OCI-LY1 (cell line): ENCODE data around the gene RAB3C.

Experiments
- H2AFZ ChIP-seq: fragments of 200-600 bp; sonication (generic), shearing (Covaris generic); 2 replicates; pipeline ENCODE4 v1.6.0; 2014; ENCODE audit warnings: antibody characterized with exemption, mild to moderate bottlenecking, low read length
- H3F3A ChIP-seq: fragments of 200-600 bp; sonication (generic), shearing (Covaris generic); 2 replicates; pipeline ENCODE4 v1.6.0; 2014; ENCODE audit warnings: mild to moderate bottlenecking, antibody characterized with exemption, low read length, moderate library complexity; ENCODE audit not compliant: insufficient read depth
- H3K27ac ChIP-seq: fragments of 200-600 bp; sonication (generic); 2 replicates; pipeline ENCODE4 v1.5.1; 2014; ENCODE audit warnings: low read length, mixed run types, mild to moderate bottlenecking, low read depth; ENCODE audit not compliant: poor library complexity, severe bottlenecking
- H3K27me3 ChIP-seq: fragments of 200-600 bp; sonication (generic); 2 replicates; pipeline ENCODE4 v1.6.0; 2014; ENCODE audit warnings: antibody characterized with exemption, mild to moderate bottlenecking, low read length, moderate library complexity; ENCODE audit not compliant: insufficient read depth
- H3K36me3 ChIP-seq: fragments of 200-600 bp; sonication (generic); 2 replicates; pipeline ENCODE4 v1.6.1; 2014; ENCODE audit warnings: mild to moderate bottlenecking, antibody characterized with exemption, low read length, moderate library complexity, mixed read lengths; ENCODE audit not compliant: insufficient read depth
- H3K4me1 ChIP-seq: fragments of 200-600 bp; sonication (generic); 2 replicates; pipeline ENCODE4 v1.5.1; 2014; ENCODE audit warnings: mild to moderate bottlenecking, low read length, moderate library complexity; ENCODE audit not compliant: insufficient read depth, severe bottlenecking
- H3K4me2 ChIP-seq: fragments of 200-600 bp; sonication (generic), shearing (Covaris generic); 2 replicates; pipeline ENCODE4 v1.6.1; 2014; ENCODE audit warnings: low read length
- H3K4me3 ChIP-seq: fragments of 200-600 bp; sonication (generic); 2 replicates; pipeline ENCODE4 v1.5.1; 2014; ENCODE audit warnings: low read length, low read depth, mild to moderate bottlenecking, mixed read lengths; ENCODE audit not compliant: poor library complexity, severe bottlenecking
- H3K79me2 ChIP-seq: fragments of 200-600 bp; shearing (Covaris generic); 2 replicates; pipeline ENCODE4 v1.6.1; 2016; ENCODE audit warnings: mixed run types, low read length, mixed read lengths; ENCODE audit not compliant: insufficient read depth
- H3K9ac ChIP-seq: fragments of 200-600 bp; sonication (generic), shearing (Covaris generic); 2 replicates; pipeline ENCODE4 v1.6.1; 2014; ENCODE audit warnings: mild to moderate bottlenecking, low read length, mixed read lengths
- H3K9me2 ChIP-seq: fragments of 200-600 bp; sonication (generic), shearing (Covaris generic); 2 replicates; pipeline ENCODE4 v1.6.1; 2014; ENCODE audit warnings: low read depth, mild to moderate bottlenecking, low read length, mixed read lengths
- H3K9me3 ChIP-seq: fragments of 200-600 bp; shearing (Covaris generic); 2 replicates; pipeline ENCODE4 v1.6.1; 2014; ENCODE audit warnings: low read length, mixed read lengths
- H4K20me1 ChIP-seq: fragments of 200-600 bp; sonication (generic), shearing (Covaris generic); 2 replicates; pipeline ENCODE4 v1.6.0; 2016; ENCODE audit warnings: mild to moderate bottlenecking, low read length; ENCODE audit not compliant: insufficient read depth
- EZH2 ChIP-seq: fragments of 200-600 bp; sonication (generic), shearing (Covaris generic); IDR thresholded peaks from 2 replicates; pipeline ENCODE4 v1.8.0; 2017; ENCODE audit warnings: borderline replicate concordance, mixed run types, mild to moderate bottlenecking, antibody characterized with exemption, low read length, moderate library complexity, mixed read lengths
- TF ChIP-seq, protein P1 (sequence below): fragments of 200-600 bp; sonication (generic), shearing (Covaris generic); IDR thresholded peaks from 2 replicates; pipeline ENCODE4 v1.5.1; 2017; ENCODE audit warnings: mild to moderate bottlenecking, antibody characterized with exemption, low read length, moderate library complexity, mixed read lengths

The RAB3C gene

DNA sequence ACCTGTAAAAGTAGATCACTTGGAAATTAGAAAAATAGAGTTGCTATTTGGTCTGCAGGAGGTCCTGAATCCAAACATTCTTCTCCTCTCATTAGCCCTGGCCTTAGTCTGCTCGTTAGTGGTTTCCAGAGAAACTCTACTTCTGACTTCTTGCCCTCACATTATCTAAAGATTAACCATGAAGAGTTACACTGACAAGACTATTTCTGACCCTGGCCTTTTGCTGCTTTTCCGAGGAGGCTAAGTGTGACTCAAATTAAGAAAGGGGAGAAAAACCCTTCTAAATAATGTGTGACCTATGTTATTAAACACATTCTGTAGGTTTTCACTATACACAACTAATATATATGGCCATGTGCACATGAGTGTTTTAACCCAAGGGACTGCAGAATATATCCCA, 302.4 kb downstream of the RAB3C start:
- no peaks in the 10 kb centered on the region for H3K27me3 ChIP-seq
- H3K9me2 ChIP-seq = no peaks in the 10 kb centered on the region
- TF ChIP-seq, protein P1, sequence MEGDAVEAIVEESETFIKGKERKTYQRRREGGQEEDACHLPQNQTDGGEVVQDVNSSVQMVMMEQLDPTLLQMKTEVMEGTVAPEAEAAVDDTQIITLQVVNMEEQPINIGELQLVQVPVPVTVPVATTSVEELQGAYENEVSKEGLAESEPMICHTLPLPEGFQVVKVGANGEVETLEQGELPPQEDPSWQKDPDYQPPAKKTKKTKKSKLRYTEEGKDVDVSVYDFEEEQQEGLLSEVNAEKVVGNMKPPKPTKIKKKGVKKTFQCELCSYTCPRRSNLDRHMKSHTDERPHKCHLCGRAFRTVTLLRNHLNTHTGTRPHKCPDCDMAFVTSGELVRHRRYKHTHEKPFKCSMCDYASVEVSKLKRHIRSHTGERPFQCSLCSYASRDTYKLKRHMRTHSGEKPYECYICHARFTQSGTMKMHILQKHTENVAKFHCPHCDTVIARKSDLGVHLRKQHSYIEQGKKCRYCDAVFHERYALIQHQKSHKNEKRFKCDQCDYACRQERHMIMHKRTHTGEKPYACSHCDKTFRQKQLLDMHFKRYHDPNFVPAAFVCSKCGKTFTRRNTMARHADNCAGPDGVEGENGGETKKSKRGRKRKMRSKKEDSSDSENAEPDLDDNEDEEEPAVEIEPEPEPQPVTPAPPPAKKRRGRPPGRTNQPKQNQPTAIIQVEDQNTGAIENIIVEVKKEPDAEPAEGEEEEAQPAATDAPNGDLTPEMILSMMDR = no peak
- TF ChIP-seq EZH2 = no peak
- H3K27ac ChIP-seq = no peak overlapping the region
- H3K36me3 ChIP-seq = no peaks in the 10 kb centered on the region
- no peak overlapping the region for H3K9ac ChIP-seq
- no peaks in the 10 kb centered on the region for H4K20me1 ChIP-seq
- no peaks in the 10 kb centered on the region for H3F3A ChIP-seq
- no peak overlapping the region for H2AFZ ChIP-seq
- no peaks in the 10 kb centered on the region for H3K79me2 ChIP-seq
- no peak overlapping the region for H3K4me2 ChIP-seq
- no peak overlapping the region for H3K4me3 ChIP-seq
- no peaks in the 10 kb centered on the region for H3K4me1 ChIP-seq
- no peaks in the 10 kb centered on the region for H3K9me3 ChIP-seq

DNA sequence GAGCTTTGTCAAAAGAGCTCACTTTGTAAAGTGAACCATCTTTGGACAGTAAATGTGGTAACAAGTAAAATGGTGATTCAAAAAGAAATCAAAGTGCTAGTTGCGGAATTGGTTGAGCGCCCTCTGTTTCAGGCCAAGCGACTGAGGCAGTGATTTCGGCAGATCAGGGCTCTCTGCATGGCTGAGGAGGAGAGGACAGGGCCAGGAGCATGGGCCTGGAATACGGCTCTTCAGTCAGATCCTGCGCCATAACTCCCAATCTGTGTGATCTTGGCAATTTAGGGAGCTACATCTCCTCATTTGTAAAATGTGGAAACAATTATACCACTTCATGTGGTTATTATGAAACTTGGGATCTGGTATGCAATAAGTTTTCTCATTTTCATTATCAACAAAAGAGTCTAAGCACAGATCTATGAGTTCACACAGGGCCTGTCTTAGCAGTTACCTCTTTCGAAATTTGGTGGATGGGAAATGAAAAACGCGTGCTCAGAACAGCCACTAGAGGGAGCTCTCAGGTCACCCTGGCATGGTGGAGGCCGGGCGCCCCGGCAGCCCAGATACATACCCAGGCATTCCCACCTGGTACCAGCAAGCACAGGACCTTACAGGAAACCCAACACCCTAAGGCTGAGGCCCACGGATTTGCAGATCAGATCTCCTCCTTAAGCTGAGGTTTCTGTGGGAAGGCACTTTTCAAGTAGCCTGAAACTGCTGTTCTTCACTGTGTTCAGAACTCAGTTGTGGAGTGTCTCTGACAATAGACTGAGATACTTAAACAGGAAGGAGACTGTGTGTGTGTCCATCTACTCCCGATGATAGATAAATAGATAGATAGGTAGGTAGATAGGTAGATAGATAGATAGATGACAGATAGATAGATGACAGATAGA, 303.7 kb downstream of the RAB3C start:
- Histone ChIP-seq H3K4me2 (no peak overlapping the region), H3K9me3 (no peaks in the 10 kb centered on the region), H3F3A (no peaks in the 10 kb centered on the region), H3K27ac (no peak overlapping the region), H3K9ac (no peak overlapping the region), H2AFZ (no peak overlapping the region), H3K4me1 (no peaks in the 10 kb centered on the region), H4K20me1 (no peaks in the 10 kb centered on the region), H3K27me3 (no peaks in the 10 kb centered on the region), H3K4me3 (no peak overlapping the region), H3K36me3 (no peaks in the 10 kb centered on the region), H3K79me2 (no peaks in the 10 kb centered on the region), H3K9me2 (no peaks in the 10 kb centered on the region)
- TF ChIP-seq, protein P1 = peak; percentile 85
- TF ChIP-seq EZH2 = no peak

DNA sequence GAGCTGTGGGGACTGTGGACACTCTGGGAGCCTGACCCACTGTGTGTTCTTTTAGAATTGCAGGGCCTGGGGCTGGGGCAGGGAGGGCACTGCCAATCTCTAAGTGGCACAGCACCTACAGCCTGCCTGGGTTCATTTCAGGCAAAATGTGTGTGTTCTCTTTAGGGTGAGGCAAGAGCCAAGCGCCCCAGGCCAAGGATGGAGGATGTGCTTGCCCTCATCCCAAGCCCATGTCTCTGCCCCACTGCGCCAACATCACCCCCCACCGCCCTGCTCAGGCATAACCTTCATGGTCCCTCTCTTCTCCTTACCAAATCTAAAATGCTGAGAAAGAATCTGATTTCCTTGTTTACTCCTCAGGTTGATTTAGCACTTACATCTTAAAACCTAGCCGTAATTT, 304.4 kb downstream of the RAB3C start:
- no peaks in the 10 kb centered on the region for H3K9me3 ChIP-seq
- H3K27me3 ChIP-seq = no peaks in the 10 kb centered on the region
- H3K9me2 ChIP-seq = no peaks in the 10 kb centered on the region
- H3K4me1 ChIP-seq = no peaks in the 10 kb centered on the region
- H3K27ac ChIP-seq = no peak overlapping the region
- H3K79me2 ChIP-seq = no peaks in the 10 kb centered on the region
- no peak for TF ChIP-seq EZH2
- TF ChIP-seq, protein P1 = no peak
- no peaks in the 10 kb centered on the region for H3K36me3 ChIP-seq
- H3F3A ChIP-seq = no peaks in the 10 kb centered on the region
- H2AFZ ChIP-seq = no peak overlapping the region
- H3K9ac ChIP-seq = no peak overlapping the region
- H4K20me1 ChIP-seq = no peaks in the 10 kb centered on the region
- no peak overlapping the region for H3K4me2 ChIP-seq
- no peak overlapping the region for H3K4me3 ChIP-seq
